ENCODE results near the gene LRRC47.
A peak's percentile ranks its signal among the peaks of the same experiment; 100 is the strongest.
"Not testable (repeated sequence)": the region's sequence is repeated elsewhere in the genome, so short reads cannot be mapped to it uniquely, and the experiment has no call there.

Gene LRRC47

DNA sequence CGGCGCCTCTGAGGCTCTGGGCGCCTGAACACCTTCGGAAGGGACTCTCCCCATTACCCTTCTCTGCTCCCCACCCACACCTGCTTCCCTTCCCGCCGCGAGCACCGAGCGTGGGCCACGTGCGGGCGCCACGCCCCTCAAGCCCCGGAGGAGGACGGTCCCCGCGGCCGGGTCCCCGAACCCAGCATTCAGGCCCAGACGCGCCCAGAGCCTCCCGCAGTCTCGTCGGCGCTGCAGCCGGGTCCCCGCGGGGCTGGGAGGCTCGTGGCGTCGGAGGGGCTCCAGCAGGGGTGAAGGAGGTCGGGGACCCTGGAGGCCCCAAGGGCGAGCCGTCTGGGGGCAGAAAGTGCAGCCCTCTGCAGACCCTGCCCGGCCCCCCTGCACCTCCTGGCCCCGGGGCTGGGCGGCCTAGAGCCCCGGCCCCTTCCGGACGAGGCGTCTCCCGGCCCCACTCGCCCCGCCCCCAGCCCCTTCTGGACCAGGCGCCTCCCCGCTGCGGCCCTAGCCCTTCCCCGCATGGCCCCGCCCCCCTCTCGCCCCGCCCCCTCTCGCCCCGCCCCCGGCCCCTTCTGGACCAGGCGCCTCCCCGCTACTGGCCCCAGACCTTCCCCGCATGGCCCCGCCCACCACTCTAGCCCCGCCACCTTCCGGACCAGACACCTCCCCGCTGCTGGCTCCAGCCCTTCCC, 24.1 kb downstream of the LRRC47 start:
- peak; percentile 45 for DNase-seq (ENCODE audit: low spot score)

DNA sequence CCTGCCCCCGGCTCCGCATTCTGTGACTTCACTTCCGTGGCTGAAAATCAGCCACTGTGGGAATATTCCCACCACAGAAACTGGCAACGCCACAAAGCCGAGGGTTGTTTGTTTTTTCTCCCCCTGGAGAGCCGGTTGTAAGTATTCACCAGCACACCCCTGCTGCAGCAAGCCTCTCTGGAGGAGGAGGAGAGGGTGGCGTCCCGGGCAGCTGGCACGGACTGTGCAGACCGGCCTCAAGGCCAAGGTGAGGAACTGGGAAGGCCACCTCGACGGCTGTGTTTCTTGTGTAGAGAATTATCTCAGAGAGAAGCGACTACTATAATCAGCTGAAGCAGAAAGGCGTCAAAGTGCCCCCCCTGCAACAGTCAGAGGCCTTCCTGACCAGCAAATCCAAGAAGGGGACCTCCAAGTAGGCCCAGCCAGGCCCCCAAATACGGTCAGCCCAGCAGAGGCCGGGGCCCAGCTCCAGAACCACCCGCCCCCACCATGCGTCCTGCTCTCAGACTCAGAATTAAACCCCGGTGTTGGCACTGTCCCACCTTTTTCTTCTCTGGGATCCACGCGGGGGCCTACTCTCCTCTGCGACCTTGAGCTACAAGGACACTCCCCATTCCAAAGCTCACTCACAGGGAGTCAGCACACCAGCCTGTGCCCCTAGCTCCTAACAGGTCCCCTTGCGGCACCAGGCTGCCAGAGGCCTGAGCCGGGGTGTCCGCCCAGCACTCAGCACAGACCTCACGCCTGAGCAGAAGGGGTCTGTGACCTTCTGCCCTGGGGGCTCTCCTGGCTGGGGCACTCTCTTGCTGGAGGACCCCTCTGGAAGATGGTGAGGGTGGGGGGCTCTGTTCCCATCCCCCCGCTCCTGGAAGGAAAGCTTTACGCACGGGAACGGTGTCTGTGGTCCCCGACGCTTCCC, 24.9 kb downstream of the LRRC47 start:
- DNase-seq (ENCODE audit: low spot score), result no peak

DNA sequence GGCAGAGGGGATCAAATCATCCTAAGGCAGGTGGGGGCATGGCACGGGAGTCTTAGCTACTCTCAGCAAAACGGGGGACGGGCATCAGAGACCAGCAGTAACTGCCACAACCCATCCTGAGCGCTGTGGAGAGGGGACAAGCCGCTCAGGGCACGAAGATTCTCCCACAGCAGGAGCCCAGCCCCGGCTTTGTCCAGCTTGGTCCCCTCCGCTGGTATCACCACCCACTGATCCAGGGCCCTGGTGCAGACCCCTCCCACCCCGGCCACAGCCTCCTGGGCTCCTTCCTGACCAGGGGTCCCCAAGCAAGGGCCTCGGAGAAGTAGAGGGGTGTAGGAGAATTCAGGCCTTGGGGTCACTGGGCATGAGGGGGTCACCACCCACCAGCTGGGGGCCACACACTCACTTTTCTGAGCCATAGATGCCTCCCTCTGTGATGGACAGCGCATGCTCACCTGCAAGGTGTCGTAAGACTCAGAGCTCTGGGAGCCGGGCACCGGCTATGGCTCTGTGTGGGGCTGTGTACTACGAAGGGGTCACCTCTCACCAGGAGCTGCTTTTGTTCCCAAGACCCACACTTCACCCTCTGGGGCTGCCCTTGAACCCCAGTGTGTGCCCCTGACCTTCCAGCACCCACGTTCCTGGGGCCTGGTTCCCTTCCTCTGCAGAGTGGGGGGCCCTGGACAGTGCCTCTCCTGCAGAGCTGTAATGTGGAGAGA, 26.1 kb downstream of the LRRC47 start:
- no peak for DNase-seq (ENCODE audit: low spot score)

DNA sequence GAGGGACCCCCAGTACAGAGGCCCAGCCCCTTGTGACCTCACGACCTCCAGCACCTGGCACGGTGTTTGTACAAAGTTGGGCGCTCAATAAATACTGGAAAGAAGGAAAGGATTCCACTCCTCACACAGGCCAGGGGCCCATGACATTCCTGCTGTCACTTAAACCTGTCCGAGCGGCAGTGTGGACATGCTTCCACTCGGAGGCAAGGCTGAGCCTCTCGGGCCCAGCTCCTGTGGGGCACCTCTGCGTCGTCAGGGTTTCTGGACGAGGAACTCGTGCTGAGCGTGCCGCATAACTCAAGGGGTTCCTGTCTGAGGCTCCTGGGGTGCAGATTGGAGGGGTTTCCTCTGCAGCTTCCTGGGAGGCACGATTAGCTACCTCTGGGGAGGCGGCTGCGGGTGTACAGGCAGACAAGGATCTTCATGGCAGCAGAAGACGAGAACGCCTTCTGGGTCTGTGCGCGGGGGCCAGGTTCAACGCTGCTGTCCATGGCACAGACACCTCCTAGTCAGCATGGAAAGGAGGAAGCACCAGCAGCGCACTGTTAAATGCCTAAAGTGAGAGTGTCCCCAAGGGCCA, 27.4 kb downstream of the LRRC47 start:
- DNase-seq (ENCODE audit: low spot score), result no peak

DNA sequence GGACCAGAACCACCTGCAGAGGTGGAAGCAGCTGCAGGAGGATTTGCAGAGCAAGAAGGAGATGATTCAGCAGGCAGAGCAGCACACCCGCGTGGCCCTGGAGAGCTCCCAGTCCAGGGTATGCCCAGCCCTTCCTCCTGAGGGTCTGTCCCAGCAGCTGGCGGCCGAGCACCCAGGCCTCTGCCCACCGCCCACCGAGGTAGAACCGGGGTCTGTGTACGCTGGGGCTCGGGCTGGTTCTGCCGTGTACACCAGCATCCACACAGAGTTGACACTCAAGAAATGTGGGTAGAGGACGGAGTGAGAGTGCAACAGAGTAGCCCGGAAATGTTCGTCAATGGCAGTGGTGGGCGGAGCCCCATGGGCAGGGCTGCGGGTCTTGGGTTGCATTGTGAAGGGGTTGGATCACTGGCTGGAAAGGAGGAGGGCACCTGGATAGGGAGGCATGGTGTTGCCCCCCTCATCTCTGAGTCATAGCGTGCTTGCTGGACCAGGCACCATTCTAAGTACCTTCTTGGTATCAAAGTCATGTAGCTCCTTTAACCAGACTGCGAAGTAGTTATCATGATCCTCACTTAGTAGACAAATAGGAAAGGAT, 28.9 kb downstream of the LRRC47 start:
- DNase-seq (ENCODE audit: low spot score), result no peak

DNA sequence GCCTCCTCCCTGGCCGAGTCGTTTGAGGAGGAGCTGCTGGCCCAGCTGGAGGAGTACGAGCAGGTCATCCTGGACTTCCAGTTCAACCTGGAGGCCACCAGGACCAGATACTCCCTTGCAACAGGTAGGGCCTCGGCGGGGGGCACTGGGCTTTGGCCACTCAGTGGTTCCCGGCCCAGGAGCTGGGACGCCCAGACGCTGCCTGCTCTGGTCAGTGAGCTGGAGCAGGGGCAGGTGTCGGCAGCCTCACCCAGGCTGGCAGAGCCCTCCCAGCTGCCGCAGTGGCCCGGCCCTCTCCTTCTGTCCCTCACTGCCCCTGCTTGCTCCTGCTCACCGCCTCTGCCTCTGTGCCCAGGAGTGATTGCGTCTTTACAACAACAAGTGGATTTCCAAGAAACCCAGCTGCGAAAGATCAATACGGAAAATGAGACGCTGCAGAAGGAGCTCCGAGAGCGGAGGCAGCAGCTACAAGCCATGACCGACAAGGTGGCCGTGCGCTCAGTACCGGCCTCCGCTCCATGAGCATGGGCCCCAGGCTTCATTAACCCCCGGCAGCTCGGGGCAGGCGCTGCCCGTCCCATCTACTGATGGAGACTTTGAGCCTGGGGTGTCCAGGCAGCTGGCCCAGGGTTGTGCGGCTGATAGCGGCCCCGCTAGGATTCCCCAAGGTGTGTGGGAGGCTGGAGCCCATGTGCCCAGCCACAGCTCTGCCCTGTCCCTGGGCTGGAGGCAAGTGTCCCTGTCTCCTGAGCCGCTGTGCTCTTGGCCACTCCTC, 32.8 kb downstream of the LRRC47 start:
- DNase-seq (ENCODE audit: low spot score), result no peak

DNA sequence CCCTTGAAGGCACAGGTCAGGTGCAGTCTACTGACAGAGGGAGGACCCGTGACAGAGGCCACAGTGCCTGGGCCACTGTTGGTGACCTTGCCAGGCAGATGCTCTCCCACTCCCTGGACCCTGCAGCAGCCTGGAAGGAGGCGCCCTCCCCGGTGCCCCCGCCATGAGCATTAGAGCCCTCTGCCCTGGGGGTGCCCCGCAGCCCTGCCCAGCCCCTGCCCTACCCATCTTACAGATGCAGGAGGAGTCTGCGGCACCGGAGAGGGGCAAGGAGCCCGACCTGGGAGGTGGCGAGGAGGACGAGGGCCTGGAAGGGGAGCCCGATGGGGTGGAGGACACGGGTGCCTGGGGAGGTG, 33.4 kb downstream of the LRRC47 start:
- no peak for DNase-seq (ENCODE audit: low spot score)

DNA sequence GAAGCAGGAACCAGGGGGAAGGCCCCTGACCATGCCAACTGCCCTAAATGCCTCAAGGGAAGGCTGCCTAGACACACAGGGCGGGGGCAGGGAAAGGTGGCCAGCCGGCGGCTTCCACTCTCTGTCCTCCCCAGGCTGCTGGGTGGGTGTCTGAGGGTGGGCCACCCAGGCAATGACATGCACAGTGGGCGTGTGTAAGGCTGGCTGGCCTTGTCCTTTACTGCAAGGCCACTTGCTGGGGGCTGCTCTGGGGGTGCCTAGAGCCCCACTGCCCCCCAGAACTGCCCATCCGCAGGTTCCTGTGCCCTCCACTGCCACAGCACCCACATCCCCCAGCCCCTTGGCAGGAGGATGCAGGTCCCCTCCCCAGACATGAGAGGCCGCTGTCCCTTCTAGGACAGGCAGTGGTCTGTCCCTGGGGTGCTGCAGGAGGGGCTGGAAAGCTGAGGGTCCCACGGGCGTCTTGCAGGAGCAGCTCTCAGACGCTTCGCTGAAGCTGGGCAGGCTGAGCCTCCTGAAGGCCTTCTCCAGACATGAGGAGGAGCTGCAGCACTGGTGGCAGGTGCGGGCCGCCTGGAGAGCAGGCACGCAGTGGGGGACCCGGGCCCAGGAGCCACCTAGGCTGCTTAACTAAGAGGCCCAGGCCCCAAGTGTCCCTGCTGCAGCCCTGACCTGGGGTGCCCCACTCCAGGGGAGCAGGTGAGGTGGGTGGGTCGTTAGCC, 34.0 kb downstream of the LRRC47 start:
- DNase-seq (ENCODE audit: low spot score), result no peak

DNA sequence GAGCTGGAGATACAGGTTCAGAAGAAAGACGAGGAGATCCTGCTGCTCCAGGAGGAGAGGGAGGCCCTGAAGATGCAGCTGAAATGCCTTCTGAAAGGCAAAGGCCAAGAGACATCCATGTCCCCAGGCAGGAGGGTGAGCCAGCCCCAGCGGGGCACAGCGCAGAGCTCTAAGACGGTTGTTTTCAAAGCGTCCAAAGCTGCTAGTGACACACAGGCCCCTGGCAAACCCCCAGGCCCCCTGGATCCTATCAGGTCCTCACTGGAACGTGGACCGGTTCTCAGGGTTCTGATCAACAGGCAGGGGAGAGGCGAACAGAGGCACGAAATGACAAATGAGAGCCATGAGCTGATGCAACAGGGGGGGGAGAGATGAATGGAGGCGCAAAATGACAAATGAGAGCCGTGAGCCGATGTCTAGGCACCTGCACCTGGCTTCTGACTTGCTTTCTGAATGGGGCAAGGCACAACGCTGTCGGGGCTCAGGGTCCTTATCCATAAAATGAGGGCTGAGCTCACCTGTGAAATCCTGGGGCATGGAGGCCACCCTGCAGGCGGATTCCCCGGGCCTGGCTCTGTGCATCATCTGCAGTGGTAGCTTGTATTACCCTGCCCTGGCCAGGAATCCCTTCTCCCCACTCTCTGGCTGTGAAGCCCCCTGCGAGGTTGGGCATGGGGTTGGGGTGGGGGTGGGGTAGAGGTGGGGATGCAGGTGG, 34.8 kb downstream of the LRRC47 start:
- no peak for DNase-seq (ENCODE audit: low spot score)

DNA sequence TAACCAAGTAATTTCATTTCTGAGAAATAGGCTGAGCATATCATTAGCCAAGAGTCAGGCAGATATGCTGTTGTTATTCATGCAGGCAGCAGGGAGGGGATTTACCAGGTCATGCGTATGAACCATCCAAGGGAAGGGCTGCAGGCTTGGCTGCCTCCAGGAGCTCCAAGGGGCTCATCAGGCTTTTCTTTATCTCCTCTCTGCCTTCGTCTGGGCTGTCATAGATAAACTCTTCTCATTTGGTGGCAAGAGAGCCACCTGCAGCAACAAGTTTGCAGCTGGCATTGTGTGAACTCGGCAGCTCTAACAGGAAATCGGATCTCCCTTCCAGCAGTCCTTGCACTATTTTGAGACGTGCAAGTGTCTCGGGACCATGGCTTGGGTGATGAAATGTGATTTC, 36.5 kb downstream of the LRRC47 start:
- DNase-seq (ENCODE audit: low spot score), result no peak

DNA sequence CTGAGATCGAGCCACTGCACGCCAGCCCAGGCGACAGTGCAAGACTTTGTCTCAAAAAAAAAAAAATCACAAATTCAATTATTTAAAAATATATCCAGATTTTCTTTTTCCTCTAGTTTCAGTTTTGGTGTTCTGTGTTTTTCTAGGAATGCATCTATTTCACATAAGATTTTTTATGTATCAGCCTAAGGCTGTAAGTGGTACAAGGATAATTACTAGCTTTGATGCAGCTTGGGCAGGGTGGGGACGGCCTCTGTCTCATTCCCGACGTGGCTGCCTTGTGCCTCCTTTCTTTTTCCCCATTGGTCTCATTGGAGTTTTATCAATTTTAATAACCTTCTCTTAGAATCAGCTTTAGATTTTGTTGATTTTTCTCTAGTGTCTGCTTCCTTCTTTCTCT, 37.1 kb downstream of the LRRC47 start:
- no peak for DNase-seq (ENCODE audit: low spot score)

DNA sequence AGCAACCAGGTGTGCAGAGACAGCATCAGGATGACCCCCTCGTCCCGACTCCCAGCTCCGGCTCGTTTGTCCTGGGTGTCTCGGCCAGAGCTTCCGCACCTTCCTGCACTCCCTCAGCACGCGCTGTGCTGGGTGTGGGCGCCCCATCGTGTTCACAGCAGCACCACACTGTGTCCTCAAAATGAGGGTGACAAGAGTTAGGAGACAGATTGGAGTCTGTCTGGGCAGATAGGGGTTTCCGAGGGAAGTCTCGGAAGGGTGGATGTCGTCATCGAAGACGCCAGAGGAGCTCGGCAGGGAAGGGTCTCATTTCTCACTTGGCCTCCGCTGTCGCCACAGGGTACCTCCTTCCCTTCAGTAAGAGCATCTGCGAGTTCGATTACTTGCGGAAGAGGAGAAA, 39.9 kb downstream of the LRRC47 start:
- no peak for DNase-seq (ENCODE audit: low spot score)

DNA sequence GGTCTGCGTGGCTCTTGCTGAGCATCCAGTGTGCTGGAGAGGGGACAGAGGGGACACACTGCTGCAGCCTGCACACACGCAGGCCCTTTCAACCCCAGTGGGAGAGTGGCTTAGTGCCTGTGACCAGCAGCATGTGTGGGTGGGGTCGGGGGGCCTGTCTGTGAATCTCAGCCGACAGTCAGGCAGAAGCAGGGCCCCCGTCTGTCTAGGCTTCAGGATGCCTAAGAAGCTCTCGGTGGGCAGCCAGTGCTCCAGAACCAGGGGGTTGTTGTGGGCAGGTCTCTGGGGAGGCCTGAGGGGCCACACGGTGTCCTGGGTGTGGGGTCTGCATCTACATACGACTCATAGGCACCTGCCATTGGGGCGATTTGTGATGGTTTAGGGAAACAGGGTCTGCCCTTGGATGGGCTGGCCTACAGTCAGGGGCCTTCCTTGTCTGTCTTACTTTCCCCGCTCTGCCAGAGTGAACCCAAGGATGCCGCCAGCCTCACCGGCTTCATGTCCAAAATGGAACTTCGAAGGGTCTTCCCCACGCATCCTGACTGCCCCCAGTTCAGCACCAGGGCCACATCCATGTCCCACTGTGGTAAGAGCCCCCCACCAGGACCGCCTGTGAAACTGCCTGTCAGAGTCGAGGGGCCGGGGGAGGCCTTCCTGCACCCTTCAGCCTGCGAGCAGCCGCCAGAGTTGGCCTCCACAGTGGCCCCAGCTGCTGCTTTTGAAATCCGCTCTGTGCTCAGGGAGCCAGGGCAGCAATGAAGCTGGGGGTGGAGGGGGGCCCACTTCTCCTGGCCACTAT, 42.4 kb downstream of the LRRC47 start:
- no peak for DNase-seq (ENCODE audit: low spot score)

DNA sequence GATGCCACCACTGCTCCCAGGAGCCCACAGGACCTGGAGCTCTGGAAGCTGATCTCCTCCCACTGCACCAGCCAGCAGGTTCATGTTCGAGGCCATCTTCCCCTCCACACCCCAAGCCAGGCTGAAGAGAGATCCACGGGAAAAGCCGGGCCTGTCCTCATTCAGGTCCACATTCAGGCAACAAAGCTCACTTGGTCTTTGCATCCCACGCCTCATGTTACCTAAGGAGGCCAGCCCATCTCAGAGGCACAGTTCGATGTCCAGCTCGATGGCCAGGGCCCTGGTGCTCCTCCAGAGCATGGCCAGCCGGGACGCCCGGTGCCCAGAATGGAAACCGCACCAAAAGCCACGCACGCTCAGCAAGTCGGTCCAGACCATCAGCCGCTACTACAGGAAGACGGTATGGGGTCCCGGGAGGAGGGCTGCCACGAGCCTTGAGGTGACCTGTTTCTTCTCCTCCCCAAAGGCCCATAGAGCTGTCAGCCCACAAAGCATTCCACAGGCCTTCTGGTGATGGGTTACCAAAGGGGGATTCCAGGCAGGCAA, 43.8 kb downstream of the LRRC47 start, which contains the start of gene CCDC27:
Gene CCDC27 (plus strand): TSS at position 51 of the 546 bp plus-strand sequence. CDS start 32 bp downstream, at position 83.
- no peak for DNase-seq (ENCODE audit: low spot score)

DNA sequence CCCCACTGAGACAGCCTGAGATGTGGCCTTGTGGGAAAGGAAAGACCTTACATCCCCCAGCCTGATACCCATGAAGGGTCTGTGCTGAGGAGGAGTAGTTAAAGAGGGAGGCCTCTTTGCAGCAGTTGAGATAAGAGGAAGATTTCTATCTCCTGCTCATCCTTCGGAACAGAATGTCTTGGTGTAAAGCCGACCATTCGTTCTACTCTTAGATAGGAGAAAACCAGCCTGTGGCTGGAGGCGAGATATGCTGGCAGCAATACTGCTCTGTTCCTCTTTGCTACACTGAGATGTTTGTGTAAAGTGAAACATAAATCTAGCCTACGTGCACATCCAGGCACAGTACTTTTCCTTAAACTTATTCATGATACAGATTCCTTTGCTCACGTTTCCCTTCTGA, 45.6 kb downstream of the LRRC47 start:
- DNase-seq (ENCODE audit: low spot score), result no peak

DNA sequence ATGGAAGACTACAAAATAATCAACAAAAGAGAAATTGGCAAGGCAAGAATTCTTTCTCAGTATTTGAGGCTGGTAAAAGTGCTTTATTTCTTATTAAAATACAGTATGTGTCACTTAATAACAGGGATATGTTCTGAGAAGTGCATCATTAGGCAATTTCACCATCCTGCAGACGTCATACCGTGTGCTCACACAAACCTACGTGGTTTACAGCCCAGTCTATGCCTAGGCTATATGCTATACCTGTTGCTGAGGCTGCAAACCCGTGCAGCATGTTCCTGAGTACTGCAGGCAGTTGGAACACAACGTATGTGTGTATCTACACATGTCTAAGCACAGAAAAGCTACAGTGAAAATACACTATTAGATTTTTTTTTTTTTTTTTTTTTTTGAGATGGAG, 46.8 kb downstream of the LRRC47 start:
- DNase-seq (ENCODE audit: low spot score), result no peak

DNA sequence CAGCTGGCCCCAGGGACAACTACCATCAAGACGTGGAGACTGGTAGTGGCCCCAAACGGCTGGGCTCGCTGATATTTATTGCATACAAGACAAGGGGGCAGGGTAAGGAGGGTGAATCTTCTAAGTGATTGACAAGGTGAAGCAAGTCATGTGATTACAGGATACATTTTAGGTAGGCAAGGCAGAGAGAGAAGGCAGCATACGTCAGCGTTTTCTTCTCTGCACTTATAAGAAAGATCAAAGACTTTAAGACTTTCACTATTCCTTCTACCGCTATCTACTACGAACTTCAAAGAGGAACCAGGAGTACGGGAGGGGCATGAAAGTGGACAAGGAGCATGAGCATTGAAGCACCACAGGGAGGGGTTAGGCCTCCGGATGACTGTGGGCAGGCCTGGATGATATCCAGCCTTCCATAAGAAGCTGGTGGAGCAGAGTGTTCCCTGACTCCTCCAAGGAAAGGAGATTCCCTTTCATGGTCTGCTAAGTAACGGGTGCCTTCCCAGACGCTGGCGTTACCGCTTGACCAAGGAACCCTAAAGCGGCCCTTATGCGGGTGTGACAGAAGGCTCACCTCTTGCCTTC, 47.9 kb downstream of the LRRC47 start:
- DNase-seq (ENCODE audit: low spot score), result not testable (repeated sequence)

DNA sequence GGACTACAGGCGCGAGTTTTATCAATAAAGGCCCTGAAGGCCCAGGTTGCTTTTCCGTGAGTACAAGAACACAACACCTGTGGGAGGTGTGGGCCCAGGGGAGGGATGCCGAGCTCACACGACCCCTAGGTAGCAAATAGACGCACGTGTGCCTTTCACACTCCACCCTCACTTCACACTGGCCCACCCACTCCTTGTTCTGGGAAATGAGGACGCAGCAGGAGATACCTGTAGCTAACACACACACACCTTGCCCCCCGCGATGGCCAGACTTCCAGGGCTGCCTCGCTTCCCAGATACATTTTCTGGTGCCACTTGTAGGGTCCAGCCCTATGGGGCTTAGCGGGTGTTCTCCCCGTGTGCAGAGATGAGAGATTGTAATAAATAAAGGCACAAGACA, 48.4 kb downstream of the LRRC47 start:
- DNase-seq (ENCODE audit: low spot score), result no peak
